ENCODE results near the gene MPZL1. TPM values are rescaled to one million over a fixed set of nuclear protein-coding genes. Genes with fewer than 3 reads are reported as not detected.

Gene MPZL1
- total and polyA plus RNA-seq, 2 of the 13 experiments (the other 11 are each of a cell fraction or from before 2014, with no cell fraction given), result 38.0 to 68.7 TPM

DNA sequence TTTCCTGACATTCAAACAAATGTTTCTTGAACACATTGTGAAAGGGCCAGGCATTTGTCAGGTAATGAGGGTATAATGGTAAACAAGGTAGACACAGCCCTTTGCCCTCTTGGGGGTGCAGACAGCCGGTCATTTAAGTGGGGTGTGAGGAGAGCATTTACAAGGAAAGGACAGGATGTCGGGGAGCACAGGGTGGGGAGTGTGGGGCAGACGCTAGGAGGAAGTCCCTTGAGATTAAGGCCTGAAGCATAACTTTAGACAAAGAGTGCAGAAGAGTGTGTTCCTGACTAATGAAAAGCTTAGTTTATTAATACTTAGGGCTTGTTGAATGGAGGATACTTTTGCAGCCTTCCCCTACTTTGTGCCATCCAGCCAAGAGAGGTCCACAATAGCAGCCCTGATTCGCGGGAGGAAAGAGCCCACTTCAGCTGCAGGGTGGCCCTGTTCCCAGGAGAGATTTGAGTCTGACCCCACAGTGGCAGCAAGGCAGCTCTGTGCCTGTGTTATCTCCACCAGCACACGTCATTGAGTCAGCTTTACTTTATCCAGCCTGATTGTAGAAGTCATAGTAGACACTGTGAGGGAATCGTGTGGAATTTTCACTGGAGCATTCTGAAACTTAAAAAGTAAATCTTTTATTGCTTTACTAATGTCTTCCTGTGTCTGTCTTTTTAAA, 35.1 kb downstream of the MPZL1 start:
- BruUV-seq (replicated peaks), result no TSS peak
- no peak overlapping the region for H2AFZ ChIP-seq (ENCODE audit: low read length)
- WGBS (ENCODE audit: low lambda C conversion rate), result 82% methylated on average over 6 of the region's 7 CpGs
- FAIRE-seq (no peak), ATAC-seq (no peak), DNase-seq (ENCODE audit: low spot score) (no peak)
- no peaks in the 10 kb centered on the region for H3K9me3 ChIP-seq (ENCODE audit: low read length)
- H3K79me2 ChIP-seq (ENCODE audit: insufficient read depth, low read length), result peaks cover 33% of the 10 kb centered on the region
- TF ChIP-seq ZNF326 (CRISPR knock-in tag; IDR thresholded peaks at IDR 0.05; ENCODE audit: borderline replicate concordance) (no peak), HES4 (CRISPR knock-in tag; IDR thresholded peaks at IDR 0.05; ENCODE audit: borderline replicate concordance) (no peak), TCF7L2 (IDR thresholded peaks at IDR 0.05; ENCODE audit: low read depth, low read length) (no peak), GTF2F1 (IDR thresholded peaks at IDR 0.05; ENCODE audit: low read length) (no peak), ZBTB20 (CRISPR knock-in tag; IDR thresholded peaks at IDR 0.05; ENCODE audit: borderline replicate concordance, low read depth) (no peak)
- TF ChIP-seq, protein P1, sequence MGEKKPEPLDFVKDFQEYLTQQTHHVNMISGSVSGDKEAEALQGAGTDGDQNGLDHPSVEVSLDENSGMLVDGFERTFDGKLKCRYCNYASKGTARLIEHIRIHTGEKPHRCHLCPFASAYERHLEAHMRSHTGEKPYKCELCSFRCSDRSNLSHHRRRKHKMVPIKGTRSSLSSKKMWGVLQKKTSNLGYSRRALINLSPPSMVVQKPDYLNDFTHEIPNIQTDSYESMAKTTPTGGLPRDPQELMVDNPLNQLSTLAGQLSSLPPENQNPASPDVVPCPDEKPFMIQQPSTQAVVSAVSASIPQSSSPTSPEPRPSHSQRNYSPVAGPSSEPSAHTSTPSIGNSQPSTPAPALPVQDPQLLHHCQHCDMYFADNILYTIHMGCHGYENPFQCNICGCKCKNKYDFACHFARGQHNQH (CRISPR knock-in tag; IDR thresholded peaks at IDR 0.05), result no peak
- H3K4me1 ChIP-seq (ENCODE audit: insufficient read depth, low read length), result peaks cover 33% of the 10 kb centered on the region
- ChIA-PET POLR2A (no interaction called here), CTCF (ENCODE audit: low intra/inter-chr PET ratio, low total read pairs) (no interaction called here)
- in situ Hi-C loops (cut with HindIII; ENCODE audit: extremely low pct_ligation_motif_present, low pct_unique_long_range_greater_than_20kb), result no loop called here
- peaks cover 0 to 1% of the 10 kb centered on the region in 2 experiments; a peak in 1 of 5 replicates for H3K36me3 ChIP-seq (replicated peaks in 1 of 2; ENCODE audit: control insufficient read depth in 1 of 2, insufficient read depth in 2 of 2, low read length in 2 of 2)
- no peaks in the 10 kb centered on the region for H3K27me3 ChIP-seq (ENCODE audit: control insufficient read depth in 1 of 2, insufficient read depth in 2 of 2, low read length in 2 of 2)
- H3K9ac ChIP-seq (ENCODE audit: insufficient read depth, low read depth, low read length), result no peak overlapping the region
- H4K20me1 ChIP-seq (ENCODE audit: insufficient read depth, low read length), result peaks cover 2% of the 10 kb centered on the region
- no peak overlapping the region for H3K4me3 ChIP-seq (replicated peaks in 1 of 3; ENCODE audit: insufficient read depth in 1 of 3, low read depth in 2 of 3, low read length in 3 of 3)
- intact Hi-C loops (cut with micrococcal nuclease; ENCODE audit: unreplicated experiment), result loop anchor here (5.0 kb wide), 1 partner anchor 35 kb away; the partner anchor contains the start of gene MPZL1
- no peak overlapping the region for H3K4me2 ChIP-seq (ENCODE audit: low read depth, low read length)
- H3K27ac ChIP-seq (ENCODE audit: extremely low read length, insufficient read depth, low read length), result no peak overlapping the region
